ENCODE results near the gene HLA-DPA1. TPM values are rescaled to one million over a fixed set of nuclear protein-coding genes. Genes with fewer than 3 reads are reported as not detected.
"Not testable (repeated sequence)": the region's sequence is repeated elsewhere in the genome, so short reads cannot be mapped to it uniquely, and the experiment has no call there.

The HLA-DPA1 gene
- total RNA-seq, 1 experiment from 2014 or later: not detected

DNA sequence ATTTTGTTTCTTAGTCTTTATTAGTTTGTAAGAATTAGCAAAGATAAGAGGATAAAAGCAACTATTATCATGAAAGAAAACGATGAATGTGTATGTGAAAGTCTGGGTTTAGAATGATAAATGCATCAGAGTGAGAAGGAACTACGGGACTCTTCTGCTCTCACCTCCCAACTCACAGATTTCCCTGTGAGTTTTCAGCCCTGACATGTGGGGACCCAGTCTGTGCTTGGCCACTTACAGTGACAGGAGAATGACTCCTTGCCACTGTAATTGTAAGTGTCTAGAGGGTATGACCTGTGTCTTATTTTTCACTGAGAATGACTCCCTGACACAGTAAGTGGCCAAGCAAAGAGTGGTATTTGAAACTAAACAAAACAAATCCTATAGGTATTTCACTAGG is 2.5 kb downstream of the HLA-DPA1 start:
- in situ Hi-C loops (cut with HindIII; ENCODE audit: low sequenced_read_pairs): no loop called here
- DNase-seq (ENCODE audit: low spot score): peak; percentile 19

DNA sequence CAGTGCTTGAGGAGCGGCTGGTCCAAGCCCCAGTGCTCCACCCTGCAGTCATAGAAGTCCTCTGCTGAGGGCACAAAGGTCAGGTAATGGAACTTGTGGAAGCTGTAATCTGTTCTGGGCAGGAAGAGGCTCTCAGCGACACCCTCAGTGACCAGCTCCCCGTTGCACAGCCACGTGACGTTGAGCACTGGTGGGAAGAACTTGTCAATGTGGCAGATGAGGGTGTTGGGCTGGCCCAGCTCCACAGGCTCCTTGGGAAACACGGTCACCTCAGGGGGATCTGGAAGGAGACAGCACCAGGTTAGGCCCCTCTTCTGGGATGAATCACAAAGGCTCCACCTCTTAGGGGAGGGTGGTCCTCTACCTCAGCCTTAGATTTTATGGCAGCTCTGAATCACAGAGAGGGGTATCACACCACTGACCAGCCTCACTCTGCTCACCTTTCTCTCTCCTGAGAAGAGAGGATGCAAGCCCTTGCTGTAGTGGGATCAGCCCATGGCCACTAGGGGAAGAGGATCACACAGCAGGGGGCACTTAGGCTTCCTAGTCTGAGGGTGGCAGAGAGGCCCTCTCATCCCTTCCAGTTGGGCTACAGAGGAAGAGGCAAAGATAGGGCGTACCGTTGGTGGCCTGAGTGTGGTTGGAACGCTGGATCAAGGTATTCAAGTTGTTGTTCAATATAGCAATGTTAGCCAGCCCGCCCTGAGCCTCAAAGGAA is 4.3 kb downstream of the HLA-DPA1 start:
- in situ Hi-C loops (cut with HindIII; ENCODE audit: low sequenced_read_pairs): no loop called here
- DNase-seq (ENCODE audit: low spot score): no peak

DNA sequence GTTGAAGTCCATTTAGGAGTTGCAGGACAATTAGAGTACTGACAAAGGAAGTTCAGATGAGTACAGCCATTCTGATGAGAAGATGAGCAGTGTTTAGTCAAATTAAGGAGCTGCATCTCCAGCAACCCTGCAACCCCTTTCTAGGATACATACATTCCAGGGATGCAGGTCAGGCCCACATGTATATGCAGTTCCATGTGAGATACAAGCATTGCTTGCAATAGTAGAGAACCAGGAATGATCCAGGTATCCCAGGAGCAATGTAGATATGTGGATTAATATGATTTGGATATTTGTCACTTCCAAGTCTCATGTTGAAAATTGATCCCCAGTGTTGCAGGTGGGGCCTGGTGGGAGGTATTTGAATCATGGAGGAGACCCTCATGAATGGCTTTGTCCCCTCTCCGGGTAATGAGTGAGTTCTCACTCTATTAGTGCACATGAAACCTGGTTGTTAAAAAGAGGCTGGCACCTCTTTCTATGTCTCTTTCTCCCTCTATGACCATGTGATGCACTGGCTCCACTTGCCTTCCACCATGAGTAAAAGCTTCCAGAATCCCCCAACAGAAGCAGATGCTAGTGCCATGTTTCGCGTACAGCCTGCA is 6.4 kb downstream of the HLA-DPA1 start:
- no peak for DNase-seq (ENCODE audit: low spot score)
- in situ Hi-C loops (cut with HindIII; ENCODE audit: low sequenced_read_pairs): no loop called here

DNA sequence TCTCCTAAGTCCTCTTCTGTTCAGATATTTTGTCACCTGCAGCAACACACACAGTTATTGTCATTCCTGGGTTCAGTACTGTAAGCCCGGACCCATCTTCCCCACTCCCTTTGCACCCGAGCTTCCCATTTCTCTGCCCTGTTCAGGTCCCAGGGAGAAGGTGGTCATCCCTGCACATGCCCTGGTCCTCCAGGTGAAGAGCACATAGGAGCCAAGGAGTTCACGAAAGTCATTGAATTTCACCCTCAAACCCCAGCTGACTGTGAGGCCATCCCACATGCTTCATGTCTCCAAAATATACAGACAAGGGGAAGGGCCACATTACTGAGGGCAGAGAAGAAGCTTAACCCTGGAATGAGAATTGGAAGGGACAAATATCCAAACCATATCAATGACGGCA is 8.1 kb downstream of the HLA-DPA1 start:
- in situ Hi-C loops (cut with HindIII; ENCODE audit: low sequenced_read_pairs): no loop called here
- no peak for DNase-seq (ENCODE audit: low spot score)

DNA sequence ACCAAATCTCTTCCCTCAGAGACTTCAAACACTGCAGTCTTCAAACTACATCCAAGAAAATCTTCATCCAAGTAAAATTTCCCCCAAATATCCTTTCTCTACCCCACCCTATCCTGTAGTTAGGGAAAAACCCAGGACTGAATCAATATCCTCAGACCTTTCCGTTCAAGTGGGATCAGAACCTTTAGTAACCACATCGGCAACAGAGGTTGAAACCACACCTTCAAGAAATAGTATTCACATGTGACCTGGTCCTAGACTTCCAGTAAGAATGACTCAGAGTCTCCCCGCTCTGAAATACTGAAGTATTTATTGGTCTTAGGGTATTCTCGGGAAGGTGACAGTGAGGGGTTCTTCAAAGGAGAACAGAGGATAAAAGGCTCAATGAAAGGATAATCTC is 8.7 kb downstream of the HLA-DPA1 start:
- in situ Hi-C loops (cut with HindIII; ENCODE audit: low sequenced_read_pairs): no loop called here
- no peak for DNase-seq (ENCODE audit: low spot score)

DNA sequence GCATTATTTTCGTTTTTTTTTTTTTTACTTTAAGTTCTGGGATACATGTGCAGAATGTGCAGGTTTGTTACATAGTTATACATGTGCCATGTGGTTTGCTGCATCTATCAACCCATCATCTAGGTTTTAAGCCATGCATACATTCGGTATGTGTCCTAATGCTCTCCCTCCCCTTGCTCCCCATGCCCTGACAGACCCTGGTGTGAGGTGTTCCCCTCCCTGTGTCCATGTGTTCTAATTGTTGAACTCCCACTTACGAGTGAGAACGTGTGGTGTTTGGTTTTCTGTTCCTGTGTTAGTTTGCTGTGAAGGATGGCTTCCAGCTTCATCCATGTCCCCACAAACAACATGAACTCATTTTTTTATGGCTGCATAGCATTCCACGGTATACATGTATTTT is 10.0 kb downstream of the HLA-DPA1 start:
- DNase-seq (ENCODE audit: low spot score); in situ Hi-C loops (cut with HindIII; ENCODE audit: low sequenced_read_pairs): not testable (repeated sequence)

DNA sequence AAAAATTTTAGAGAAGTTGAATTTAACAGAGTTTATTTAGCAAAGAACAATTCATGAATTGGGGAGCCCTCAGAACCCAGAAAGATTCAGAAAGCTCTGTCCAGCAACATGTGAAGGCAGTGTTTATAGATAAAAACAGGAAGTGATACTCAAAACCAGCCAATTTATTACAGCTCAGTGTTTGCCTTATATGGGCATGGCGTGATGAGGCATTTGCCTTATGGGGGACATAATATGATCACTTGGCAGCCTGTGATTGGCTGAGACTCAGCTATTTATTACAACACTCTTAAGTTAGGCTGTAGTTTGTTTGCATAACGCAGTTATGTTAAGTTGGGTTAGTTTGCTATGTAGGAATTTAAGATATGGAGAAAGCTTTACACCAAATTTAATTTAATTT is 11.5 kb downstream of the HLA-DPA1 start:
- in situ Hi-C loops (cut with HindIII; ENCODE audit: low sequenced_read_pairs): no loop called here
- no peak for DNase-seq (ENCODE audit: low spot score)

DNA sequence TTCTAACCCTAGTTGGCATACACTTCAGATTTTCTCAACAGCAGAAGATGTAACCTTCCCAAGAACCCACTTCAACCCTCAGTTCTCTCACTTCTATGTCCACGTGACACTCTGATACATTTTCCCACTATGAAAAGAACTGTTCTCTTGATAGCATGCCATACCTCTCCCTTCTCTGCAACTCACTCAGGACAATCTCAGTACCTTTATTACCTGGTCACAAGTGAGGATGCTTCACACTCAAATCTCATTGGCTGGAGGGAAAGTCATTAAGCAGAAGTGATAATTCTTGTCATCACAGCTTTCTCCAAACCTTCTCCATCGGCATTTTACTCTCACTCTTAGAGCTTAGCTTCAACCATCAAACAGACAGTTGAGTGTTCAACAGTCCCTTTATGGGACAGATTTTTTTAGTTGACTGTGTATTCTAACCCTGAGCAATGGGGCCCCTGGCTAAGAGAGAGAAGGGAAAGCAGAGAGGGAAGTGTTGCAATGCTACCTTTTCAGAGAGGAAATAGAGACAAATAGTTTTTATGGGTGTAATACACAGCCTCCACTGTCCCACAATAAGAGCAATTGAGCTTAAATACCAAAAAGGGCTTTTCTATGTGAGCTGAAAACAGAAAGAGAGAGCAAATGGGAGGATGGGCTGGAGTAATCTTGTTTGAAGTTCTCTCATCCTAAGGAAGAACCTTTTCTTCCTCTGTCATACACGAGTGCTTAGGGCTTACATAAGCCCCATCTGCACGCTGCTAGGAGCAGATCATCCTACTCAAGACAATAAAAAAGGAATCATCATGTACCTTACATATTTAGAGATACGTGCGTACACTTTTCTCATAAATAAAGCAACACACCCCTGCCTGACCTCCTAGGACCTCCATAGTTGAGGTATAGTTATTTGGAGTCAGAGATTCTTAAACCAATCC is 16.0 kb downstream of the HLA-DPA1 start:
- in situ Hi-C loops (cut with HindIII; ENCODE audit: low sequenced_read_pairs): no loop called here

DNA sequence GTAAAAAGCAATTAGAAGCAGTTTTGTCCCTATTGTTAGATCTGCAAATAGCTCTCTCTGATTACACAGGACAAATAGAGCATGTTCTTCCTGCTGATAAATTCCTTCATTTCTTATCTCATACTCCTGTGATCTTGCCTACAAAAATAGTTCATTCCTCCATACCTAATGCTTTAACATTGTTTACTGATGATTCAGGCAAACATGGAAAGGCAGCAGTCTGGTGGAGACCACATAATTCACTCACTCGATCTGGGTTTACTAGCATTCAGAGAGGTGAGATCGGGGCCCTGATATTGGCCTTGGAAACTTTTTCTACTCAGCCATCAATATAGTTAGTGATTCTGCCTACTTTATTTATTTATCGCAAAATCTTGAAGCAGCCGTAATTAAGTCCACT is 20.2 kb downstream of the HLA-DPA1 start:
- DNase-seq (ENCODE audit: low spot score): no peak
- in situ Hi-C loops (cut with HindIII; ENCODE audit: low sequenced_read_pairs): no loop called here

More for the DNA sequence above, 16.0 kb downstream of the HLA-DPA1 start:
- no peak for DNase-seq (ENCODE audit: low spot score)

DNA sequence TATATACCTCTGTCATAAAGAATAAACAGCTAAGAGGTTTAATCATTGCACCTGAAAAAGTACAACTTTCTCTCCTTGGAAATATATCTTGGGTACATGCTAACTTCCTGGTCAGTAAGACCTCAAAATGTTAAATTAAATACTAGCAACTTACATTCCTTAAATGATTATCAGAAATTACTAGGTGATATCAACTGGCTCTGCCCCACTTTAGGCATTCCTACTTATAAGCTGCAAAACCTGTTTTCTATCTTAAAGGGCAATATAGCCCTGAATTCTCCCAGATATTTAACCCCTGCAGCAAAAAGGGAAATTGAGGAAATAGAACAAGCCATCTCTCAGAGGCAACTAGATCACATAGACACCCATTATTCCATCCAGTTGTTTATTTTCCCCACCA is 20.8 kb downstream of the HLA-DPA1 start:
- in situ Hi-C loops (cut with HindIII; ENCODE audit: low sequenced_read_pairs): no loop called here
- DNase-seq (ENCODE audit: low spot score): no peak

DNA sequence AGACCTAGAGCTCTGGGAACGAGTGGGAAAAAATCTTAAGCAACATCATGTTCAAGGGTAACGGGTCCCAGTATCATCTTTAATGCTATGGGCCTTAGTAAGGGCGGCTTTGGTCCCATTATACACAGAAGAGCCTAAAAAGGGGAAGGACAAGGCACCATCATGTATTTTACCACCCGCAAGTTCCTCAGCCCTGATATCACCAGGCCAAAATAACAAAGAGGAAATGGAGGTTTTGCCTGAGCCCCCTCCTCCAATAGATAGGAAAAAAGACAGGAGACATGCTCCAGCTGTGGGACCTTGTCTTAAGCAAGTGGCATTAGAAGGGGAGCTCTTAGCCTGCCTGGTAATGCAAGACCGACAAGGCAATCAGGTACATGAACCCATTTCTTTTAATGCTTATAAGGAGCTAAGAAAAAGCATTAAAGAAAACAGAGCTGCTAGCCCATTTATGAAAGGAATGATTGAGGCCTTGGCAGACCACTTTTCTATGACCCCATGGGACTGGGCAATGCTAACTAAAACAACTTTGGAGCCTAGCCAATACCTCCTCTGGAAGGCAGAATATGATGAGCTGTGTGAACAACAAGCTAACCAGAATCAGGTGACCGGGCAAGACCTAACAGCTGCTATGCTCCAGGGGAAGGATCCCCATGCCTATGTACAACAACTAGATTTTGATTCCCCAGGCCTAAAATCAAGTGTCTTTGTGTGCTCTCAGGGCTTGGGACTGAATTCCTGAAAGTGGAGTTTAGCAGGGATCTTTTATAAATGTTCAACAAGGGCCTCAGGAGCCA is 23.2 kb downstream of the HLA-DPA1 start:
- DNase-seq (ENCODE audit: low spot score): no peak
- in situ Hi-C loops (cut with HindIII; ENCODE audit: low sequenced_read_pairs): no loop called here

DNA sequence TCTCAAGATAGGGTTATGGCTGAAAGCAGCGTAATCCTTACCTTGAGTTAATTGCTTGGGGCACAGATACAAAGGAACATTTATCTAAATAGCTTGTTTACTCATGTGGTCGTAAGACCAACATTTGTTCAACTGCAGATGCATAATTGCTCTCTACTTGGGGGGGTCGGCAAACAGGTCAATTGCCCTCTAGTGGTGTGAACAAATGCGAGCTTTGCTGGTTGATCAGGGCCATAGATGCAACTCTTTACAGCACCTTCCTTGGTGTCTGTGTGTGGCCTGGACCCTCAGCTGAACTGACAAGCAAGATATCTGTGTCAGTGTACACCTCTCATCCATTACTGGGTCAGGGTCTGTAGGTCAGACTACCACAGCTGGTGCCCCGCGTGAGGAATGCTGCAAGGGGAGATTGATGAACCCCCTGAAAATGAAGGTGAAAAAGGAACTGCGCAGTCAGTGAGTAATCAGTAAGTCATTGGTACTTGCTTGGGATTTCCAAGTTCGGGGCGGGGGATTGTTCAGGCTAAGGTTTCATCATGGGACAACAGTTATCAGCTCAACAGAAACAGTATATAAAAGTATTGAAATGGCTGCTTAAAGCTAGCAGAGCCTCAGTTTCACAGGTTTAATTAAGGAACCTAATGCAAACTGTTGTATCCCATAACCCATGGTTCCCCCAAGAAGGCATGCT is 24.0 kb downstream of the HLA-DPA1 start:
- in situ Hi-C loops (cut with HindIII; ENCODE audit: low sequenced_read_pairs): no loop called here
- no peak for DNase-seq (ENCODE audit: low spot score)

DNA sequence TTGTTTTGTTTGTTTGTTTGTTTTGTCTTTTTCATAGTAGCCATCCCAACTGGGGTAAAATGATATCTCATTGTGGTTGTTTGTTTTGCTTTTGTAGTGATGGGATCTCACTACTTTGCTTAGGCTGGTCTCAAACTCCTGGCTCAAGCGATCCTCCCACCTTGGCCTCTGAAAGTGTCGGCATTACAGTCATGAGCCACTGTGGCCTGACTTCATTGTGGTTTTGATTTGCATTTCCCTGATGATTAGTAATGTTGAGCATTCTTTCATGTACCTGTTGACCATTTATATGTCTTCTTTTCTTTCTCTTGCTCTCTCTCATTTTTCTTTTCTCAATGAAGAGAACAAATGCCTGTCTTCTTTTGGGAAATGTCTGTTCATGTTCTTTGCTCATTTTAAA is 33.3 kb downstream of the HLA-DPA1 start:
- in situ Hi-C loops (cut with HindIII; ENCODE audit: low sequenced_read_pairs): no loop called here
- no peak for DNase-seq (ENCODE audit: low spot score)

DNA sequence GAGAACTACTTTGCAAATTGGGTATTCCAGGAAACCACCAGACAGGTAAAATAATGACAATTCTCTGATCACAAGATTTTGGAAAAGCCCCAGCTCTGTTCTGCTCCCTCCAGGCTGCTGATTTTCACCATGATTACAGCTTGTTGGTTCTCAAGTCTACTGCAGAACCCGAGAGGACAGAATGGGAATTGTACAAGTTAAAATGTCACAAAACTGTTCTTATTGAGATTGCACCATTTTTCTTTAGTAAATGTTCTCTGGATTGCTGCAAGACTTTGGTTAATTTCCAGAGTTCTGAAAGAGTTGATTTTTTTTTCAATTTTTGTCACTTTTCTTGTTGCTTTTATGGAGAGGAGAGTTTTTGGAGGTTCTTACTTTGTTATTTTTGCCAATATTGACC is 36.9 kb downstream of the HLA-DPA1 start:
- no peak for DNase-seq (ENCODE audit: low spot score)
- in situ Hi-C loops (cut with HindIII; ENCODE audit: low sequenced_read_pairs): no loop called here

DNA sequence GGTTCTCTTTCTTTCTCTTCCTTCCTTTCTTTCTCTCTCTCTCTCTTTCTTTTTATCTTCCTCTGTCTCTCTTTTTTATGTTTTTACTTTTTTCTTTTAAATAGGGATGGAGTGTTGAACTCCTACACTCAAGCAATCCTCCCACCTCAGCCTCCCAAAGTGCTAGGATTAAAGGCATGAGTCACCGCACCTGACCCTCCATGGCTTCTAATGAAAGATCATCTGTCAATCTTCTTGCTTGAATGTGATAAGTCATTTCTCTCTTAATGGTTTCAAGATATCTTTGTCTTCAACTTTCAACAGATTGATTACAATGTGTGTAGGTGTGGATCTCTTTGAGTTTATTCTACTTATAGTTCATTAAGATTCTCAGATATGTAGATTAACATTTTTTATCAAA is 38.9 kb downstream of the HLA-DPA1 start:
- DNase-seq (ENCODE audit: low spot score): no peak
- in situ Hi-C loops (cut with HindIII; ENCODE audit: low sequenced_read_pairs): no loop called here

DNA sequence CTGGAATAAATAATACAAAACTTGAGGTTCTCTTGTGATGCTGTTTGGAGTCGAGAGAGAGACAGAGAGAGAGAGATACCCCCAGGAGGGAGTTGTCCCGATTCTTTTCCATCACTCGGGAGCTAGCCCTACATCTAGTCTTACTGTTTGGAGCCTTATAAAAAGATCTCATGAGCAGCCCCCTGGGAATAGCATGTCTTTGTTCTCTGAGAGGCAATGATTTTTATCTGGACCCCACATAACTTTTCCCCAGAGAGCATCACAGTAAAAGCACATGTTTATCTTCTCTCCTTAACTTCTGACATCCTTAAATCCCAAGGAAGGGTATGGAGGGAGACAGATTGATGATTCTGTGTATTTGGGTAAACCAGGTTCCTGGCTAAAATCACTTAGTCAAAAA is 43.2 kb downstream of the HLA-DPA1 start:
- DNase-seq (ENCODE audit: low spot score): no peak
- in situ Hi-C loops (cut with HindIII; ENCODE audit: low sequenced_read_pairs): no loop called here

DNA sequence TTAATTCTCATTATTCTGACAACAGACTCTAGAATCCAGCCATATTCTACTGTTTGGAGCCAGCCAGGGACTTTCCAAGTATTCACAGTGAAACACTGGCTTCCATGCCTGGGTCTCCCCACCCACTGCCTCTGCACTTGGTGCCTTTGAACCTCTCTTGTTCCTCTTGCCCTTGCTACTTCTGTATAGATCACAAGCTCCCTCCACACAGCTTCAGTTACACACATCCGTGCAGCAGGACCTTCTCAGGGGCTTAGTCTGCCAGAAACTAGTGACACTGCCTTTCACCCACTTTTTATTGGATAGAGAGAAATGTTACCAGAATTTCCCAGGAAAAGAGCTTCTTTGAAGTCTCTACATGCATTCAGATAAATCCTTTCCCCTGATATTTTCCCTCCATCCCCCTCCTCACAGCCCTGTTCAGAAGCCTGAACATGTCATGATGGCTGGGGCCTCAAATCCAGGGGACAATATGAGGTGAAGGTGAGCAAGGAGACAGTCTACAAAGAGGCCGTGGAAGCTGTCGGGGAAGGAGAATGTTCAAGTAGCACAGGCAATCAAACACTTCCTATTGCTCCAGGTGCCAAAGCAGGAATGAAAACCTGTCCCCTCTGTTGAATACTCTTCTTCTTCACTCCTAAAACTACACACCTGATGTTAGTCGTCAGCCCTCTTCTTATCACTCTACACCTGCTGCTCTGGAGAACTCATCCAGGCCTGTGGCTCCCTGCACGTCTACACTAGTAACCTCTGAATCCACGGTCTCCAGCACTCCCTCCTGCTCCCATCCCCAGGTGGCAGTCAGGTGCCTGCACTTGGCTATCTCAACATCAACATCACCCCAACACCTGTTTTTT is 43.9 kb downstream of the HLA-DPA1 start:
- in situ Hi-C loops (cut with HindIII; ENCODE audit: low sequenced_read_pairs): no loop called here

More for the DNA sequence above, 43.9 kb downstream of the HLA-DPA1 start:
- peak; percentile 11 for DNase-seq (ENCODE audit: low spot score)

All from G401 (cell line).